Peyer's patch (tissue), 4 donors: ENCODE results near the gene PPFIBP1.

ENCODE experiments used
- CTCF ChIP-seq, 6 experiments: fragments of 450-650 bp in 4 of 6; fragments of 200-600 bp in 2 of 6; sonication (generic) in 1 of 6; IDR thresholded peaks; one replicate each; pipeline ENCODE4 v1.5.1; 2017 to 2019; ENCODE audit warnings: antibody characterized with exemption in 6 of 6, mild to moderate bottlenecking in 3 of 6, moderate library complexity in 1 of 6
- POLR2A ChIP-seq, 2 donors: fragments of 450-650 bp; IDR thresholded peaks; one replicate each; pipeline ENCODE4 v1.5.1; 2017; ENCODE audit warnings: antibody characterized with exemption in 2 of 2, mild to moderate bottlenecking in 2 of 2, moderate library complexity in 2 of 2

GRCh38 chr12:27480016-27480415 lies 44.0 kb upstream of the PPFIBP1 start:
- TF ChIP-seq CTCF (IDR thresholded peaks at IDR 0.05) (no peak), POLR2A (IDR thresholded peaks at IDR 0.05) (no peak)
